ENCODE results near the gene NRIP2.
A peak's percentile ranks its signal among the peaks of the same experiment; 100 is the strongest.

NRIP2 gene

GRCh38 chr12:2812290-2813213, 22.3 kb downstream of the NRIP2 start, which contains the start of gene ITFG2:
Gene ITFG2 (plus strand): TSS chr12:2812668. CDS start chr12:2812761, 93 bp downstream.
- TF ChIP-seq SIN3A (IDR thresholded peaks at IDR 0.05; ENCODE audit: borderline replicate concordance, insufficient read depth, low read length) (peak; percentile 73; the same call in 1 of the 2 replicates), POLR2AphosphoS5 (IDR thresholded peaks at IDR 0.05; ENCODE audit: low read depth, low read length) (peak; percentile 99), TAF1 (IDR thresholded peaks at IDR 0.05; ENCODE audit: borderline replicate concordance, insufficient read depth, low read length) (peak; percentile 86), REST (IDR thresholded peaks at IDR 0.05; ENCODE audit: insufficient read depth in 1 of 2, low read depth in 2 of 2, low read length in 2 of 2) (peak in 1 of 2 experiments; percentile 46; a peak in 2 of 4 replicates), FOXP2 (optimal IDR thresholded peaks at IDR 0.05; ENCODE audit: borderline replicate concordance, extremely low read depth, extremely low read length, insufficient read depth) (peak; percentile 86)

GRCh38 chr12:2811801-2812200, 23.0 kb downstream of the NRIP2 start:
- no peak for TF ChIP-seq TAF1 (IDR thresholded peaks at IDR 0.05; ENCODE audit: borderline replicate concordance, insufficient read depth, low read length)
- TF ChIP-seq REST (IDR thresholded peaks at IDR 0.05; ENCODE audit: insufficient read depth in 1 of 2, low read depth in 2 of 2, low read length in 2 of 2), result no peak
- TF ChIP-seq POLR2AphosphoS5 (IDR thresholded peaks at IDR 0.05; ENCODE audit: low read depth, low read length), result no peak
- TF ChIP-seq SIN3A (IDR thresholded peaks at IDR 0.05; ENCODE audit: borderline replicate concordance, insufficient read depth, low read length), result no peak
- no peak for TF ChIP-seq FOXP2 (optimal IDR thresholded peaks at IDR 0.05; ENCODE audit: borderline replicate concordance, extremely low read depth, extremely low read length, insufficient read depth)

GRCh38 chr12:2806700-2807099, 28.1 kb downstream of the NRIP2 start:
- TF ChIP-seq SIN3A (IDR thresholded peaks at IDR 0.05; ENCODE audit: borderline replicate concordance, insufficient read depth, low read length) (no peak), FOXP2 (optimal IDR thresholded peaks at IDR 0.05; ENCODE audit: borderline replicate concordance, extremely low read depth, extremely low read length, insufficient read depth) (no peak)

- TF ChIP-seq FOXP2 (optimal IDR thresholded peaks at IDR 0.05; ENCODE audit: borderline replicate concordance, extremely low read depth, extremely low read length, insufficient read depth) (no peak), POLR2AphosphoS5 (IDR thresholded peaks at IDR 0.05; ENCODE audit: low read depth, low read length) (no peak), REST (IDR thresholded peaks at IDR 0.05; ENCODE audit: insufficient read depth in 1 of 2, low read depth in 2 of 2, low read length in 2 of 2) (no peak), SIN3A (IDR thresholded peaks at IDR 0.05; ENCODE audit: borderline replicate concordance, insufficient read depth, low read length) (no peak), TAF1 (IDR thresholded peaks at IDR 0.05; ENCODE audit: borderline replicate concordance, insufficient read depth, low read length) (no peak)
These were observed 29.7 kb downstream of the NRIP2 start for GRCh38 chr12:2805143-2805520.

GRCh38 chr12:2804393-2805142, 30.3 kb downstream of the NRIP2 start:
- no peak for TF ChIP-seq SIN3A (IDR thresholded peaks at IDR 0.05; ENCODE audit: borderline replicate concordance, insufficient read depth, low read length)
- no peak for TF ChIP-seq POLR2AphosphoS5 (IDR thresholded peaks at IDR 0.05; ENCODE audit: low read depth, low read length)
- TF ChIP-seq TAF1 (IDR thresholded peaks at IDR 0.05; ENCODE audit: borderline replicate concordance, insufficient read depth, low read length), result no peak
- no peak for TF ChIP-seq REST (IDR thresholded peaks at IDR 0.05; ENCODE audit: insufficient read depth in 1 of 2, low read depth in 2 of 2, low read length in 2 of 2)
- TF ChIP-seq FOXP2 (optimal IDR thresholded peaks at IDR 0.05; ENCODE audit: borderline replicate concordance, extremely low read depth, extremely low read length, insufficient read depth), result no peak

Measured in PFSK-1 (cell line).